ENCODE results near the gene BANP.
"Not testable (repeated sequence)": the region's sequence is repeated elsewhere in the genome, so short reads cannot be mapped to it uniquely, and the experiment has no call there.

BANP gene

GRCh38 chr16:88033003-88033740, 81.9 kb downstream of the BANP start:
- DNase-seq = not testable (repeated sequence)

GRCh38 chr16:88034770-88035169, 83.5 kb downstream of the BANP start:
- no peak for DNase-seq

GRCh38 chr16:88035292-88035691, 84.1 kb downstream of the BANP start:
- DNase-seq = no peak

GRCh38 chr16:88035884-88036639, 84.8 kb downstream of the BANP start:
- not testable (repeated sequence) for DNase-seq

GRCh38 chr16:88036640-88036996, 85.4 kb downstream of the BANP start:
- DNase-seq = not testable (repeated sequence)

- DNase-seq = not testable (repeated sequence)
Observed at GRCh38 chr16:88037359-88037758, 86.1 kb downstream of the BANP start.

GRCh38 chr16:88037876-88038525, 86.8 kb downstream of the BANP start:
- not testable (repeated sequence) for DNase-seq

GRCh38 chr16:88038526-88038908, 87.3 kb downstream of the BANP start:
- not testable (repeated sequence) for DNase-seq

GRCh38 chr16:88039591-88039990, 88.4 kb downstream of the BANP start:
- no peak for DNase-seq

- DNase-seq = not testable (repeated sequence)
Observed at GRCh38 chr16:88040196-88040876, 89.1 kb downstream of the BANP start.

- DNase-seq = not testable (repeated sequence)
Observed at GRCh38 chr16:88040877-88041244, 89.6 kb downstream of the BANP start.

- DNase-seq = not testable (repeated sequence)
Observed at GRCh38 chr16:88041506-88041905, 90.3 kb downstream of the BANP start.

GRCh38 chr16:88041986-88042562, 90.8 kb downstream of the BANP start:
- not testable (repeated sequence) for DNase-seq

GRCh38 chr16:88043208-88043910, 92.1 kb downstream of the BANP start:
- not testable (repeated sequence) for DNase-seq

GRCh38 chr16:88044121-88044581, 92.9 kb downstream of the BANP start:
- not testable (repeated sequence) for DNase-seq

GRCh38 chr16:88045361-88045760, 94.1 kb downstream of the BANP start:
- not testable (repeated sequence) for DNase-seq

GRCh38 chr16:88045820-88046303, 94.6 kb downstream of the BANP start:
- DNase-seq = no peak

- no peak for DNase-seq
Observed at GRCh38 chr16:88047462-88047861, 96.2 kb downstream of the BANP start.

- no peak for DNase-seq
Observed at GRCh38 chr16:88048985-88049384, 97.8 kb downstream of the BANP start.

GRCh38 chr16:88049561-88050545, 98.6 kb downstream of the BANP start:
- no peak for DNase-seq

Data from NCI-H1048 (cell line).